T-helper 1 cell treated with Interleukin-12 subunit alpha and Interleukin-12 subunit beta and Interleukin-4 antibody, amounts not matched to agents 30 ng/mL and 1 ng/mL, for 36 hours (primary cell): Measurements from ENCODE around the gene GK. TPM values are rescaled to one million over a fixed set of nuclear protein-coding genes. Genes with fewer than 3 reads are reported as not detected.

Experiments used
- intact Hi-C: fragments of 100-400 bp; cut with micrococcal nuclease; formaldehyde crosslinking; loops from one replicate; pipeline ENCODE4 v1.15.1; 2024
- total RNA-seq: library from RNA; stranded (reverse); gene quantifications from 2 replicates; pipeline ENCODE4 v1.2.3, GENCODE V29; 2022

Gene GK
- total RNA-seq, 1 donor from 2014 or later: 68.8 TPM

- intact Hi-C loops: loop anchor here (1.0 to 10.0 kb wide), 7 partner anchors 9 to 442 kb away; partner anchors contain the start of genes TAB3 and TASL
Measured at GRCh38 chrX:30652527-30653414, 452 bp upstream of the GK start.

- intact Hi-C loops: loop anchor here (2.0 to 10.0 kb wide), 3 partner anchors 16 to 440 kb away; no protein-coding TSS in a partner anchor
Measured at GRCh38 chrX:30654386-30654785, 1.2 kb downstream of the GK start.

- intact Hi-C loops: loop anchor here (2.0 to 10.0 kb wide), 3 partner anchors 16 to 440 kb away; no protein-coding TSS in a partner anchor
Measured at GRCh38 chrX:30654989-30655607, 1.9 kb downstream of the GK start.

GRCh38 chrX:30655991-30656390 is 2.8 kb downstream of the GK start:
- intact Hi-C loops: loop anchor here (2.0 to 10.0 kb wide), 3 partner anchors 15 to 439 kb away; no protein-coding TSS in a partner anchor

- intact Hi-C loops: loop anchor here (2.0 to 10.0 kb wide), 3 partner anchors 15 to 437 kb away; no protein-coding TSS in a partner anchor
Measured at GRCh38 chrX:30657196-30658161, 4.3 kb downstream of the GK start.

- intact Hi-C loops: loop anchor here (1.0 to 10.0 kb wide), 5 partner anchors 8 to 435 kb away; no protein-coding TSS in a partner anchor
Measured at GRCh38 chrX:30659421-30659820, 6.2 kb downstream of the GK start.

GRCh38 chrX:30661228-30661627 is 8.0 kb downstream of the GK start:
- intact Hi-C loops: no loop called here

- intact Hi-C loops: no loop called here
Measured at GRCh38 chrX:30663322-30663721, 10.1 kb downstream of the GK start.

- intact Hi-C loops: no loop called here
Measured at GRCh38 chrX:30665471-30665870, 12.2 kb downstream of the GK start.

GRCh38 chrX:30666094-30666493 is 12.9 kb downstream of the GK start:
- intact Hi-C loops: no loop called here

- intact Hi-C loops: no loop called here
Measured at GRCh38 chrX:30668581-30668980, 15.4 kb downstream of the GK start.

GRCh38 chrX:30671189-30671588 is 18.0 kb downstream of the GK start:
- intact Hi-C loops: loop anchor here (2.0 kb wide), 2 partner anchors 16 to 36 kb away; no protein-coding TSS in a partner anchor

- intact Hi-C loops: no loop called here
Measured at GRCh38 chrX:30673127-30673796, 20.0 kb downstream of the GK start.

GRCh38 chrX:30673884-30674598 is 20.8 kb downstream of the GK start:
- intact Hi-C loops: no loop called here

GRCh38 chrX:30674799-30675198 is 21.6 kb downstream of the GK start:
- intact Hi-C loops: no loop called here

- intact Hi-C loops: no loop called here
Measured at GRCh38 chrX:30679369-30679768, 26.1 kb downstream of the GK start.

GRCh38 chrX:30680618-30681017 is 27.4 kb downstream of the GK start:
- intact Hi-C loops: no loop called here

GRCh38 chrX:30688641-30689040 is 35.4 kb downstream of the GK start:
- intact Hi-C loops: no loop called here

GRCh38 chrX:30689116-30689515 is 35.9 kb downstream of the GK start:
- intact Hi-C loops: no loop called here

GRCh38 chrX:30690330-30690729 is 37.1 kb downstream of the GK start:
- intact Hi-C loops: no loop called here
